HepG2 (cell line): ENCODE data around the gene MRFAP1L1. TPM values are rescaled to one million over a fixed set of nuclear protein-coding genes. Genes with fewer than 3 reads are reported as not detected.

Source experiments
- BCLAF1 ChIP-seq: fragments of 450-650 bp; IDR thresholded peaks from 2 replicates; pipeline ENCODE4 v1.6.1; 2017; ENCODE audit warnings: mild to moderate bottlenecking
- CEBPG ChIP-seq: IDR thresholded peaks from 2 replicates; pipeline ENCODE4 v1.6.1; 2016
- CHD2 ChIP-seq: IDR thresholded peaks from 2 replicates; pipeline ENCODE4 v1.6.1; 2011; ENCODE audit warnings: low read depth, low read length, improper control_type of control experiment
- DMAP1 ChIP-seq: IDR thresholded peaks from 2 replicates; pipeline ENCODE4 v1.6.1; 2016
- GATAD2A ChIP-seq: IDR thresholded peaks from 2 replicates; pipeline ENCODE4 v1.6.1; 2016
- IRF1 ChIP-seq: sonication (generic); formaldehyde crosslinking; IDR thresholded peaks from 2 replicates; pipeline ENCODE4 v1.4.0; 2020; ENCODE audit warnings: low read depth, mild to moderate bottlenecking, missing genetic modification reagents
- KDM1A ChIP-seq: IDR thresholded peaks from 2 replicates; pipeline ENCODE4 v1.6.1; 2016; ENCODE audit warnings: missing compliant biosample characterization
- MTF2 ChIP-seq: sonication (generic); formaldehyde crosslinking; IDR thresholded peaks from 2 replicates; pipeline ENCODE4 v1.5.0; 2020; ENCODE audit warnings: missing genetic modification reagents, borderline replicate concordance
- NFKB2 ChIP-seq: sonication (generic); formaldehyde crosslinking; IDR thresholded peaks from 2 replicates; pipeline ENCODE4 v1.4.0; 2020; ENCODE audit warnings: missing genetic modification reagents, borderline replicate concordance
- NFKBIZ ChIP-seq: IDR thresholded peaks from 2 replicates; pipeline ENCODE4 v1.6.1; 2018; ENCODE audit warnings: missing genetic modification reagents, missing compliant biosample characterization
- PHF20 ChIP-seq: sonication (generic); formaldehyde crosslinking; IDR thresholded peaks from 2 replicates; pipeline ENCODE4 v1.5.0; 2020; ENCODE audit warnings: mild to moderate bottlenecking, missing genetic modification reagents
- SNAI1 ChIP-seq: sonication (generic); formaldehyde crosslinking; IDR thresholded peaks from 2 replicates; pipeline ENCODE4 v1.5.0; 2020; ENCODE audit warnings: mild to moderate bottlenecking, missing genetic modification reagents, borderline replicate concordance
- TSC22D2 ChIP-seq: sonication (generic); formaldehyde crosslinking; IDR thresholded peaks from 2 replicates; pipeline ENCODE4 v1.5.1; 2020; ENCODE audit warnings: missing genetic modification reagents, mild to moderate bottlenecking, borderline replicate concordance
- ZFP1 ChIP-seq: IDR thresholded peaks from 2 replicates; pipeline ENCODE4 v1.6.1; 2016
- ZFX ChIP-seq: sonication (generic); formaldehyde crosslinking; IDR thresholded peaks from 2 replicates; pipeline ENCODE4 v1.4.0; 2020; ENCODE audit warnings: mild to moderate bottlenecking, low read depth, missing genetic modification reagents, moderate library complexity
- ZNF17 ChIP-seq: sonication (generic); formaldehyde crosslinking; IDR thresholded peaks from 2 replicates; pipeline ENCODE4 v1.5.0; 2020; ENCODE audit warnings: mild to moderate bottlenecking, missing genetic modification reagents
- ZNF569 ChIP-seq: sonication (generic); formaldehyde crosslinking; IDR thresholded peaks from 2 replicates; pipeline ENCODE4 v1.5.0; 2020; ENCODE audit warnings: mild to moderate bottlenecking, missing genetic modification reagents, moderate library complexity, borderline replicate concordance
- ZNF619 ChIP-seq: sonication (generic); formaldehyde crosslinking; IDR thresholded peaks from 2 replicates; pipeline ENCODE4 v1.4.0; 2020; ENCODE audit warnings: mild to moderate bottlenecking, missing genetic modification reagents
- ZNF691 ChIP-seq: sonication (generic); formaldehyde crosslinking; IDR thresholded peaks from 2 replicates; pipeline ENCODE4 v1.4.0; 2020; ENCODE audit warnings: missing genetic modification reagents, low read depth, mild to moderate bottlenecking, borderline replicate concordance
- ZNF841 ChIP-seq: sonication (generic); formaldehyde crosslinking; IDR thresholded peaks from 2 replicates; pipeline ENCODE4 v1.8.1; 2023; ENCODE audit warnings: missing genetic modification reagents, borderline replicate concordance
- polyA plus RNA-seq, 8 experiments: library from polyadenylated mRNA; depleted of rRNA in 3 of 8; stranded (reverse) in 7 of 8; unstranded in 1 of 8; fragments of >200 nt; fragmentation: Illumina TruSeq in 4 of 8; extraction: Trizol in 4 of 8; gene quantifications; 2 replicates each; pipeline versions ENCODE4 v1.2.1 to v1.2.3, GENCODE V29; 2011 to 2016; ENCODE audit warnings: low read depth in 4 of 8, missing spikeins in 1 of 8, mixed read lengths in 1 of 8; ENCODE audit not compliant: insufficient read depth in 1 of 8
- total RNA-seq, 5 experiments: library from RNA; depleted of rRNA; stranded (reverse); fragments of >200 nt; fragmentation: Illumina TruSeq; extraction: Trizol; gene quantifications; 2 replicates each; pipeline ENCODE4 v1.2.3, GENCODE V29; 2016; ENCODE audit warnings: low read depth in 1 of 5
- TF ChIP-seq, protein P1 (sequence below): sonication (generic); formaldehyde crosslinking; IDR thresholded peaks from 2 replicates; pipeline ENCODE4 v1.4.0; 2020; ENCODE audit warnings: mild to moderate bottlenecking, missing genetic modification reagents

The MRFAP1L1 gene
- total and polyA plus RNA-seq, 2 of the 13 experiments (the other 11 are each of a cell fraction or from before 2014, with no cell fraction given) = 44.8 to 76.6 TPM

- TF ChIP-seq, protein P1, sequence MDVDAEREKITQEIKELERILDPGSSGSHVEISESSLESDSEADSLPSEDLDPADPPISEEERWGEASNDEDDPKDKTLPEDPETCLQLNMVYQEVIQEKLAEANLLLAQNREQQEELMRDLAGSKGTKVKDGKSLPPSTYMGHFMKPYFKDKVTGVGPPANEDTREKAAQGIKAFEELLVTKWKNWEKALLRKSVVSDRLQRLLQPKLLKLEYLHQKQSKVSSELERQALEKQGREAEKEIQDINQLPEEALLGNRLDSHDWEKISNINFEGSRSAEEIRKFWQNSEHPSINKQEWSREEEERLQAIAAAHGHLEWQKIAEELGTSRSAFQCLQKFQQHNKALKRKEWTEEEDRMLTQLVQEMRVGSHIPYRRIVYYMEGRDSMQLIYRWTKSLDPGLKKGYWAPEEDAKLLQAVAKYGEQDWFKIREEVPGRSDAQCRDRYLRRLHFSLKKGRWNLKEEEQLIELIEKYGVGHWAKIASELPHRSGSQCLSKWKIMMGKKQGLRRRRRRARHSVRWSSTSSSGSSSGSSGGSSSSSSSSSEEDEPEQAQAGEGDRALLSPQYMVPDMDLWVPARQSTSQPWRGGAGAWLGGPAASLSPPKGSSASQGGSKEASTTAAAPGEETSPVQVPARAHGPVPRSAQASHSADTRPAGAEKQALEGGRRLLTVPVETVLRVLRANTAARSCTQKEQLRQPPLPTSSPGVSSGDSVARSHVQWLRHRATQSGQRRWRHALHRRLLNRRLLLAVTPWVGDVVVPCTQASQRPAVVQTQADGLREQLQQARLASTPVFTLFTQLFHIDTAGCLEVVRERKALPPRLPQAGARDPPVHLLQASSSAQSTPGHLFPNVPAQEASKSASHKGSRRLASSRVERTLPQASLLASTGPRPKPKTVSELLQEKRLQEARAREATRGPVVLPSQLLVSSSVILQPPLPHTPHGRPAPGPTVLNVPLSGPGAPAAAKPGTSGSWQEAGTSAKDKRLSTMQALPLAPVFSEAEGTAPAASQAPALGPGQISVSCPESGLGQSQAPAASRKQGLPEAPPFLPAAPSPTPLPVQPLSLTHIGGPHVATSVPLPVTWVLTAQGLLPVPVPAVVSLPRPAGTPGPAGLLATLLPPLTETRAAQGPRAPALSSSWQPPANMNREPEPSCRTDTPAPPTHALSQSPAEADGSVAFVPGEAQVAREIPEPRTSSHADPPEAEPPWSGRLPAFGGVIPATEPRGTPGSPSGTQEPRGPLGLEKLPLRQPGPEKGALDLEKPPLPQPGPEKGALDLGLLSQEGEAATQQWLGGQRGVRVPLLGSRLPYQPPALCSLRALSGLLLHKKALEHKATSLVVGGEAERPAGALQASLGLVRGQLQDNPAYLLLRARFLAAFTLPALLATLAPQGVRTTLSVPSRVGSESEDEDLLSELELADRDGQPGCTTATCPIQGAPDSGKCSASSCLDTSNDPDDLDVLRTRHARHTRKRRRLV (CRISPR knock-in tag) = peak; percentile 76; the same call in 1 of the 2 replicates
- peak; percentile 81 for TF ChIP-seq DMAP1 (CRISPR knock-in tag)
- peak; percentile 80; the same call in 1 of the 2 replicates for TF ChIP-seq ZFX
- TF ChIP-seq ZFP1 (CRISPR knock-in tag) = peak; percentile 63; the same call in 1 of the 2 replicates
- TF ChIP-seq MTF2 (CRISPR knock-in tag) = no peak
- TF ChIP-seq NFKBIZ (CRISPR knock-in tag) = peak; percentile 96
- TF ChIP-seq CHD2 = no peak
- no peak for TF ChIP-seq IRF1
- no peak for TF ChIP-seq ZNF17 (CRISPR knock-in tag)
- TF ChIP-seq KDM1A (CRISPR knock-in tag) = peak; percentile 62; the same call in 1 of the 2 replicates
- no peak; the same call in 1 of the 2 replicates for TF ChIP-seq NFKB2 (CRISPR knock-in tag)
- TF ChIP-seq PHF20 (CRISPR knock-in tag) = no peak
- peak; percentile 95 for TF ChIP-seq CEBPG (CRISPR knock-in tag)
- TF ChIP-seq ZNF619 (CRISPR knock-in tag) = no peak
- 0 out of 2 replicates have a peak, but pooled peaks have one; percentile 12 for TF ChIP-seq ZNF691 (CRISPR knock-in tag)
- no peak for TF ChIP-seq ZNF841
- peak; percentile 90 for TF ChIP-seq SNAI1
- TF ChIP-seq ZNF569 = no peak
- TF ChIP-seq BCLAF1 = no peak
- TF ChIP-seq TSC22D2 (CRISPR knock-in tag) = no peak
- TF ChIP-seq GATAD2A (CRISPR knock-in tag) = peak; percentile 82
These were observed 16.2 kb downstream of the MRFAP1L1 start, which contains the start of gene S100P (continued) for GRCh38 chr4:6693231-6694176.
